Stimulated activated CD4-positive, alpha-beta T cell treated with anti-CD3 and anti-CD28 coated beads, TNF-alpha, amount 100 ng/mL, for 24 hours (primary cell): Measurements from ENCODE around the gene PRELP.

Experiments
- DNase-seq, 3 experiments: peaks; one replicate each; pipeline ENCODE4 v3.0.0-alpha.2; 2020; ENCODE audit warnings: low read depth in 3 of 3

Gene PRELP

DNA sequence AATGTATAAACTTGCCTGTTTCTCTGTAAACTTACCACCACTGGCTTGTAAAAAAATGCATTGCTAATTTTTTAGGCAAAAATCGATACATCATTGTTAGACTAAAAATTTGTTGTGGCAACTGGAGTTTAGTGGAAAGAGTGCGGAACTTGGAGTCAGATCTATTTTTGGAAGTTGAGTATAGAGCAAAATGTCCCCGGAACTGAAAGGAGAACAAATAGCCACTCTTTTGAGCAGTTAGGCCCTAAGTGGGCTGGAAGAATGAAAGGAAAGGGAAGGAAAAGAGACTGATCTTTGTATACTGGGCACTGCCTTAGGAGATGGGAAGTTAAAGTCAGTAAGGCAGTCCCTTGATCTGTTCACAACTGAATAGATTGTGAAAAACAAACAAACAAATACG is 48.5 kb downstream of the PRELP start:
- no peak for DNase-seq

- DNase-seq: no peak
These were observed 49.2 kb downstream of the PRELP start for GRCh38 chr1:203524824-203525223.

DNA sequence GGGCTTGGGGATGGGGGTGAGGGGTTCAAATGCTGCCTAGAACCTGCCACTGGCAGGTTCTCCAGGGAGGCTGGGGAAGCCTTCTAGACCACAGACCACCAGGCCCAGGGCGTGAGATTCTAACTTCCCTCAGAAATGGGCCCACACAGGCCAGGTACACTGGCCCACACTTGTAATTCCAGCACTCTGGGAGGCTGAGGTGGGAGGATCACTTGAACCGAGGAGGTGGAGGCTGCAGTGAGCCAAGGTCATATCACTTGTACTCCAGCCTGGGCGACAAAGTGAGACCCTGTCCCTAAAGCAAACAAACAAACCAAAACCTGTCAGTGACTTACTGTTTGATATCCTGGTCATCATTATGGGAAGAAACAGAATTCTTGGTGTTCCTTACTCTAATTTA is 50.1 kb downstream of the PRELP start:
- no peak for DNase-seq

- no peak for DNase-seq
These were observed 50.5 kb downstream of the PRELP start for GRCh38 chr1:203526130-203526529.

- no peak for DNase-seq
These were observed 51.0 kb downstream of the PRELP start for GRCh38 chr1:203526572-203526971.

DNA sequence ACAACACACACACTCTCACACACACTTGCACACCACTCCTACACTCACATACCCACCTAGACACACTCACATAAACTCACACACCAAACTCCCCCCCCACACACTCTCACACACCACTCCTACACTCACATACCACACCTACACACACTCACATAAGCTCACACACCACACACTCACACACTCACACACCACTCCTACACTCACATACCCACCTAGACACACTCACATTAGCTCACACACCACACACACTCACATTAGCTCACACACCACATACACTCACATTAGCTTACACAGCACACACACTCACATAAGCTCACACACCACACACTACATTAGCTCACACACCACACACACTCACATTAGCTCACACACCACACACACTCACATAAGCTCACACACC is 51.4 kb downstream of the PRELP start:
- DNase-seq: no peak

- no peak for DNase-seq
These were observed 52.5 kb downstream of the PRELP start for GRCh38 chr1:203528063-203528462.

- DNase-seq: no peak
These were observed 53.6 kb downstream of the PRELP start for GRCh38 chr1:203528976-203529835.

DNA sequence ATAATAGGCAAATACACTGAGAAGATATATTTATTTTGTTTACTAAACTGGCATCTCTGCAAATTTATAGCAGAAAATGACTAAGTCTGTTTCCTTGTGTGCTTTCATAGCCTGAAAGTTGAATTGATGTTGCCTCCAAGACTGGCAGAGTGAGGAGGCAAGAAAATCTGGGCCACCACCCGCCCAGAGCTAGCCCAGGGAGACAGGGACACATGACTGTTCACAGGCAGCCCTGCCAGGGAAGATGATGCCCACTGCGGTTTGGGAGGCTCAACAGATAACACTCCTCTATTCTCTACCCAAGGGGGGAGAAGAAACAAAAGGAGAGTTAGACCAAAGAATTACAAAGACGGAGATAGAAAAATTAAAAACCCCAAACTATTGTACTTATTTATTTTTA is 55.5 kb downstream of the PRELP start:
- DNase-seq: no peak

- DNase-seq: no peak
These were observed 58.4 kb downstream of the PRELP start for GRCh38 chr1:203534012-203534411.

- no peak for DNase-seq
These were observed 58.9 kb downstream of the PRELP start for GRCh38 chr1:203534526-203534925.

GRCh38 chr1:203536575-203536974 is 61.0 kb downstream of the PRELP start:
- no peak for DNase-seq

DNA sequence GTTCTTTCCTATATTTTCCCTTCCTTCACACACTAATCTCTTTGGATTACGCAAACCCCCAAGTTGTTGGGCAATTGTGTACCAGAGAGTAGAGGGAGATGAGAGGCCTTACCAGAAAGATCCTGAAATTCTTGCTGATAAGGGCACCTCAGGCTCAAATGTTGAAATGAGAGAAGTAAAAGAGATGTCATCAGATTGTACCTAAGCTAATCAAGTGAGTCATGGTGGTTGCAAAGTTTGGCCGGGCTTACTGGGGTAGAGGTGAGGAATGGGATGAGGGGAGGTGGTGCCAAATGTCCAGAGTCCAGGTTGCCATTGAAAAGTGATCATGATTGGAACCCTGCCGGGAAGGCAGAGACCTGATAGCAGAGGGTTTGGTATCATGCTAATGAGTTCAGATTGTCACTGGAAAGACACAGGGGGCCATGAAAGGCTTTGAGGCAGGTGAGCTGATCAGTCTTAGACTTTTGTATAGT is 61.4 kb downstream of the PRELP start:
- no peak for DNase-seq

DNA sequence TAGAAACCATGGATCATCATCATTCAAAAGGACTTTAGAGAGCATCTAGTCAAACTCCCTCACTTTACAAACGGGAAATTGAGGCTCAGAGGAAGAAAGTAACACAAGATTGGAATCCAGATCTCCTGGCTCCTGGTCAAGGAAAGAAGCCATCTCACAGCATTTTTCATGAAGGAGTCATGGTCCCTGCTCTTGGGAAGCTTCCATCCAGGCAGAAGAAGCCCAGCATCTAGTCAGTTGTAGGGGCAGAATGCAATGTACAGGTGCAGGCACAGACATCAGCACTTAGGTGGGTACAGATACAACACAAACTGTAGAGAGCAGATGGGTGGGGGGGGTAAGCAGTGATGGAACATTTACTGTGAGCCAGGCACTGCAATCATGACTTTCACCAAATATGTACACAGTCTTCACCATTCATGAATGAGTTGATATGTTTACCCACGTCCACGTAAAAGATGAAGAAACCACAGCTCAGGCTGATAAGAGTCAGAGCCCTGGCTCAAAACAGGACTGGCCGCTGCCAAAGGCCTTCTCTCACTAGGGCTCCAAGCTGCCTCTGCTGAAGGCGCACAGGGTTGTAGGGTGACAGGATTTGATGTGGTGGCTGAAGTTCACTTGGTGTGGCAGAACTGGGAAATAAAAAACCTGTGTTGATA is 62.3 kb downstream of the PRELP start:
- DNase-seq: no peak

DNA sequence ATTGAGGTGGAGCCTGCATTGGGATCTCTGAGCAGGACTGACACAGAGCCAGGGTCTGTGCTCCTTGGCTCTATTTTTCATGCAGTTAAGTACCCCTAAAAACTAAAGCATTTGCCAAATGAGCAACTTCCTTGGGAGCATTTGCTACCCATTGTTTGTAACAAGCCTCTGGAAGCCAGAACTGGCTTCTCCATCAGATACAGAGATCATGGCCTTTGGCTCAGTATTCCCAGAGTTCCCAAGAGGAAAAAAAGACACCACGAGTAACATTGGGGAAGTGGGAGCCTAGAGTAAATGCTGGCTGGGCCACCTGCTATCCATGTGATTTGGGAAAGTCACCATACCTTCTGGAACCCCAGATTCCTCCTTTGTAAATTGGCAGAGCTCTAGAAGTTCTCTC is 63.1 kb downstream of the PRELP start:
- DNase-seq: no peak

GRCh38 chr1:203539831-203540546 is 64.4 kb downstream of the PRELP start:
- no peak for DNase-seq
